Measurements from ENCODE around the gene COMT. TPM values are rescaled to one million over a fixed set of nuclear protein-coding genes. Genes with fewer than 3 reads are reported as not detected.

Gene COMT
- total and polyA plus RNA-seq, 11 donors = 69.7 to 249 (median 119) TPM

DNA sequence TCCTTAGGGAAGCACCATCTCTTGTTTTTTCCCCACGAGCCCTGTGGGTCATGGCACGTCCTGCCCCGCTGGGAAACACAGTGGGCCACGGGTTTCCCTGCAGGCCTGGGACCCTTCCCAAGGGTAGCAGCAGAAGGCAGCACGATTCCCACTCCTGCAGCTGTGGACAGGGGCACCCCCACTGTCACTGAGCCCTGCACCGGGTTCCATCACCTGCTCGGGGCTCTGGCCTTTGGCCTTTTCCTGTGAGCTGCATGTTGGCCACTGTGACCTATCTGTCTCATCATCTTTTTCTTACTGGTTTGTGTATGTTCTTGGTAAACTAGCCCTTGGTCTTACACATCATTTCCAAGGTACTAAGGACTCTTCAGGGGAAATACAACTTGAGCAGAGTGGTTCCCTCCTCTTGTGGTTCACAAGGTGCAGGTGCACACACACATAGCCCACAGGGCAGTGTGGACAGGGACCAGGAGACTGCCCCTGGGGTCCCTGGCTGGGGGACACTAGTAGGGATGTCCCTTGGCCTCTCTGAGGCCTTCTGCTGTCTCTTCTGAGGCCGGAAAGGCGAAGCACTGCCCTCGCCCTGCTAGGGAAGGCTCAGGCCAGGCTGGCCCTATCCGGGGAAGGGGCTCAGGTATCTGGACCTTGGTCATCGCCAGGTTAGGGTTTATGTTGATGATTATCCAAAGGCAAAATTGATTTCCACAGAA is 19.1 kb downstream of the COMT start:
- Histone ChIP-seq H3K27me3 (no peaks in the 10 kb centered on the region), H3K27ac (no peak overlapping the region), H3K36me3 (peaks cover 0 to 38% (median 21%) of the 10 kb centered on the region in 9 donors), H3K4me1 (peaks cover 0 to 46% (median 26%) of the 10 kb centered on the region in 12 donors), H3K9me3 (no peaks in the 10 kb centered on the region), H3K4me3 (no peak overlapping the region)
- ATAC-seq = no peak
- DNase-seq = peak in 2 of 5 donors; percentile 18 to 51
- 91 to 95% (median 93%) methylated on average over 9 to 12 of the region's 12 CpGs for WGBS, 4 donors
- intact Hi-C loops (cut with DNase I) = loop anchor here in 3 of 10 donors (10.0 kb wide), 2 partner anchors 124 to 164 kb away; partner anchors contain the start of gene DGCR8 (in 2 of the 3)
- TF ChIP-seq, protein P1, sequence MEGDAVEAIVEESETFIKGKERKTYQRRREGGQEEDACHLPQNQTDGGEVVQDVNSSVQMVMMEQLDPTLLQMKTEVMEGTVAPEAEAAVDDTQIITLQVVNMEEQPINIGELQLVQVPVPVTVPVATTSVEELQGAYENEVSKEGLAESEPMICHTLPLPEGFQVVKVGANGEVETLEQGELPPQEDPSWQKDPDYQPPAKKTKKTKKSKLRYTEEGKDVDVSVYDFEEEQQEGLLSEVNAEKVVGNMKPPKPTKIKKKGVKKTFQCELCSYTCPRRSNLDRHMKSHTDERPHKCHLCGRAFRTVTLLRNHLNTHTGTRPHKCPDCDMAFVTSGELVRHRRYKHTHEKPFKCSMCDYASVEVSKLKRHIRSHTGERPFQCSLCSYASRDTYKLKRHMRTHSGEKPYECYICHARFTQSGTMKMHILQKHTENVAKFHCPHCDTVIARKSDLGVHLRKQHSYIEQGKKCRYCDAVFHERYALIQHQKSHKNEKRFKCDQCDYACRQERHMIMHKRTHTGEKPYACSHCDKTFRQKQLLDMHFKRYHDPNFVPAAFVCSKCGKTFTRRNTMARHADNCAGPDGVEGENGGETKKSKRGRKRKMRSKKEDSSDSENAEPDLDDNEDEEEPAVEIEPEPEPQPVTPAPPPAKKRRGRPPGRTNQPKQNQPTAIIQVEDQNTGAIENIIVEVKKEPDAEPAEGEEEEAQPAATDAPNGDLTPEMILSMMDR (IDR thresholded peaks at IDR 0.05) = no peak
- TF ChIP-seq POLR2A (IDR thresholded peaks at IDR 0.05) = no peak

GRCh38 chr22:19961201-19961580 is 19.6 kb downstream of the COMT start:
- no peak overlapping the region for H3K4me3 ChIP-seq
- H3K4me1 ChIP-seq = peaks cover 0 to 44% (median 25%) of the 10 kb centered on the region in 12 donors
- H3K27me3 ChIP-seq = no peaks in the 10 kb centered on the region
- ATAC-seq = peak in 1 of 4 donors; percentile 6
- no peaks in the 10 kb centered on the region for H3K9me3 ChIP-seq
- no peak for TF ChIP-seq POLR2A (IDR thresholded peaks at IDR 0.05)
- TF ChIP-seq, protein P1 (IDR thresholded peaks at IDR 0.05) = no peak
- intact Hi-C loops (cut with DNase I) = loop anchor here in 3 of 10 donors (10.0 kb wide), 2 partner anchors 124 to 164 kb away; partner anchors contain the start of gene DGCR8 (in 2 of the 3)
- peak in 2 of 5 donors; percentile 22 to 51 for DNase-seq
- no peak overlapping the region for H3K27ac ChIP-seq
- H3K36me3 ChIP-seq = peaks cover 0 to 38% (median 22%) of the 10 kb centered on the region in 9 donors
- WGBS, 4 donors = 78 to 89% (median 81%) methylated on average over 8 to 9 of the region's 9 CpGs

DNA sequence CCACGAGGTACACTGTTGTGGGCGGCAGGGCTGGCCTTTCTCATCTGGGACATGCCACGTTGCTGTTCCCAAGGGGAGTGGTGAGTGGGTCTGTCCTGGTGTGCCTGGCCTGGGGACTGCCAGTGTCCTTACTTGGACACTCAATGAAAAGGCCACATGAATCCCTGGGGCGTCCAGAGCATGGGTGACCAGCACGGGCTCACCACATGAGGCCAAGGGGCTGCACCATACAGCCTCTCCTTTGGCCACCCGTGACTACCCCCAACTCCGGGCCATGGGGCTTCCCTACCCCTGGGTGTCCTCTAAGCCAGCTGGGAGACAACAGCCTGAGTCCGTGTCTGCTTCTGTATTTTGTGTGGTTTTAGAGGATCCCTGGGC is 20.3 kb downstream of the COMT start:
- H3K27ac ChIP-seq = no peak overlapping the region
- peaks cover 0 to 44% (median 25%) of the 10 kb centered on the region in 12 donors for H3K4me1 ChIP-seq
- H3K9me3 ChIP-seq = no peaks in the 10 kb centered on the region
- H3K27me3 ChIP-seq = no peaks in the 10 kb centered on the region
- intact Hi-C loops (cut with DNase I) = loop anchor here in 3 of 10 donors (10.0 kb wide), 2 partner anchors 123 to 163 kb away; partner anchors contain the start of gene DGCR8 (in 2 of the 3)
- no peak overlapping the region for H3K4me3 ChIP-seq
- TF ChIP-seq POLR2A (IDR thresholded peaks at IDR 0.05) = no peak
- TF ChIP-seq, protein P1 (IDR thresholded peaks at IDR 0.05) = no peak
- peaks cover 0 to 42% (median 28%) of the 10 kb centered on the region in 9 donors for H3K36me3 ChIP-seq
- DNase-seq (peak in 1 of 5 donors; percentile 57), ATAC-seq (peak in 1 of 4 donors; percentile 3)
- WGBS, 4 donors = 80 to 89% (median 86%) methylated on average over 1 to 8 of the region's 8 CpGs

DNA sequence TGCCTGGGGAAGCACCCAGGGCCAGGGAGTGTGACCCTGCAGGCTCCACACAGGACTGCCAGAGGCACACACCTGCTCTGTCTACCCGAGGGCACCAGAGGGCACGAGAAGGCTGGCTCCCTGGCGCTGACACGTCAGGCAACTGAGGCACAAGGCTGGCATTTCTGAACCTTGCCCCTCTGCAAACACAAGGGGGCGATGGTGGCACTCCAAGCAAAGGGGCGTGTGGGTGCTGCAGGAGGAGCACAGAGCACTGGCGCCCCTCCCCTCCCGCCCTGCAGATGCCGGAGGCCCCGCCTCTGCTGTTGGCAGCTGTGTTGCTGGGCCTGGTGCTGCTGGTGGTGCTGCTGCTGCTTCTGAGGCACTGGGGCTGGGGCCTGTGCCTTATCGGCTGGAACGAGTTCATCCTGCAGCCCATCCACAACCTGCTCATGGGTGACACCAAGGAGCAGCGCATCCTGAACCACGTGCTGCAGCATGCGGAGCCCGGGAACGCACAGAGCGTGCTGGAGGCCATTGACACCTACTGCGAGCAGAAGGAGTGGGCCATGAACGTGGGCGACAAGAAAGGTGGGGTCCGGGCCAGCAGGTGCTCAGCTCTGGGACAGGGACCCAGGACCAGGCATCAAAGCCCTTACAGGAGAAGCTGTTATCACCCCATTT is 20.8 kb downstream of the COMT start:
- ATAC-seq (peak; percentile 44 to 63 (median 54)), DNase-seq (peak; percentile 57 to 80 (median 77))
- Histone ChIP-seq H3K4me1 (peaks cover 0 to 44% (median 25%) of the 10 kb centered on the region in 12 donors), H3K27me3 (no peaks in the 10 kb centered on the region), H3K27ac (no peak overlapping the region), H3K9me3 (no peaks in the 10 kb centered on the region), H3K4me3 (no peak overlapping the region), H3K36me3 (peaks cover 0 to 47% (median 30%) of the 10 kb centered on the region in 9 donors)
- 52 to 61% (median 54%) methylated on average over 10 to 22 of the region's 22 CpGs for WGBS, 4 donors
- intact Hi-C loops (cut with DNase I) = loop anchor here in 3 of 10 donors (10.0 kb wide), 2 partner anchors 122 to 162 kb away; partner anchors contain the start of gene DGCR8 (in 2 of the 3)
- no peak for TF ChIP-seq POLR2A (IDR thresholded peaks at IDR 0.05)
- TF ChIP-seq, protein P1 (IDR thresholded peaks at IDR 0.05) = peak; percentile 36 to 64 (median 54)
